Measurements from ENCODE around the gene NFS1. TPM values are rescaled to one million over a fixed set of nuclear protein-coding genes. Genes with fewer than 3 reads are reported as not detected.

NFS1 gene
- total and polyA plus RNA-seq, 2 donors (not counting 1 experiment from before 2014, with no cell fraction given), result 29.0 to 30.6 TPM

- intact Hi-C loops (cut with micrococcal nuclease), result loop anchor here (1.0 to 2.0 kb wide), 8 partner anchors 29 to 287 kb away; partner anchors contain the start of genes CEP250, CPNE1, ERGIC3 and NFS1
- Histone ChIP-seq H4K20me1 (ENCODE audit: control insufficient read depth, insufficient read depth, low read length, poor library complexity, severe bottlenecking) (peaks cover 39% of the 10 kb centered on the region), H3K79me2 (ENCODE audit: control insufficient read depth, insufficient read depth, low read length) (peaks cover 66% of the 10 kb centered on the region), H3K4me3 (ENCODE audit: control extremely low read depth in 1 of 5, extremely low read depth in 1 of 5, insufficient read depth in 1 of 5, low read depth in 2 of 5, low read length in 4 of 5) (peak within 1 kb of the TSS; percentile 95 to 99 (median 99)), H3K9ac (ENCODE audit: low read length) (peak within 1 kb of the TSS; percentile 100), H3K4me2 (replicated peaks; ENCODE audit: low read depth, low read length, poor library complexity, severe bottlenecking) (peak within 1 kb of the TSS; percentile 89), H3K36me3 (replicated peaks in 1 of 2; ENCODE audit: control extremely low read depth in 1 of 2, control insufficient read depth in 1 of 2, extremely low read depth in 1 of 2, insufficient read depth in 2 of 2, low read length in 1 of 2) (peaks cover 2 to 32% of the 10 kb centered on the region in 2 experiments), H3K9me3 (ENCODE audit: control extremely low read depth in 1 of 3, control insufficient read depth in 2 of 3, insufficient read depth in 1 of 3, low read length in 2 of 3) (no peaks in the 10 kb centered on the region), H3K27ac (ENCODE audit: low read length in 2 of 2) (peak within 1 kb of the TSS; percentile 100), H3K27me3 (replicated peaks in 1 of 4; ENCODE audit: control extremely low read depth in 1 of 4, control insufficient read depth in 3 of 4, insufficient read depth in 4 of 4, low read length in 3 of 4) (no peaks in the 10 kb centered on the region), H3K4me1 (ENCODE audit: control insufficient read depth in 2 of 2, insufficient read depth in 2 of 2, low read length in 2 of 2) (peaks cover 38 to 42% of the 10 kb centered on the region in 2 donors), H2AFZ (ENCODE audit: insufficient read depth, low read depth, low read length, poor library complexity, severe bottlenecking) (peak within 1 kb of the TSS; percentile 35)
- ChIA-PET CTCF (interaction anchor here (0.6 to 5.3 kb wide), 20 partner anchors 16 to 1405 kb away, joined by 3 to 82 read pairs (median 4); partner anchors contain the start of genes NFS1, PHF20, ROMO1 and SCAND1), POLR2A (interaction anchor here (0.5 to 5.0 kb wide), 36 partner anchors 13 to 1439 kb away, joined by 3 to 259 read pairs (median 4); partner anchors contain the start of genes AHCY, CEP250, CPNE1 and EIF6)
- Mint-ChIP-seq H3K4me1 (peaks cover 46% of the 10 kb centered on the region), H3K27ac (peak within 1 kb of the TSS; percentile 100), H3K27me3 (no peaks in the 10 kb centered on the region), H3K4me3 (peak within 1 kb of the TSS; percentile 95), H3K9me3 (ENCODE audit: insufficient read depth) (no peaks in the 10 kb centered on the region)
- DNase-seq (peak; percentile 100), ATAC-seq (ENCODE audit: low read depth) (peak; percentile 83)
- WGBS (ENCODE audit: insufficient coverage), result under 1% methylated on average over 66 of the region's 66 CpGs
- TF ChIP-seq CTCF (IDR thresholded peaks at IDR 0.05), result peak; percentile 57
- TF ChIP-seq EZH2 (IDR thresholded peaks at IDR 0.05; ENCODE audit: borderline replicate concordance, insufficient read depth, low read depth, low read length, poor library complexity, severe bottlenecking), result no peak
Observed at GRCh38 chr20:35741892-35742740, 43.0 kb upstream of the NFS1 start, which contains the start of gene RBM39. TSS of gene RBM39 (minus strand) at chr20:35742260. CDS start at chr20:35740874, 1,386 bp downstream.
